ENCODE results near the gene GPC6. TPM values are rescaled to one million over a fixed set of nuclear protein-coding genes. Genes with fewer than 3 reads are reported as not detected.

GPC6 gene
- total RNA-seq, 2 experiments from 2014 or later, result not detected

DNA sequence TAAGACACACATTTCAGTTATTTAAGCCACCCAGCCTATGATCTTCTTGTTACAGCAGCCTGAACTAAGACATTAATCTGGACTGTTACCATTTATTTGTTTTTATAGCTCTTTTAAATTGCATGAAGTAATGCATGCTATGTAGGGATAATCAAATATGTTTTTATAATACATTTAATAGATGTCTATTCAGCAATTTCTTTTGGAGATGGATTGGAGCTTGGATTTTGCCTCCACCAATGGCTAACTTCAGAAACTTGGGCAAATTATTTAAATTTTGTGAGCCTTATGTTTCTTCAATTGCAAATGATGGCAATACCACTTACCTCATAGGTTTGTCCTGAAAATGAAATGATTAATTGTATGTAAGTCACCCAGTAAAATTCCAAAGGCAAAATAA is 288.7 kb downstream of the GPC6 start:
- CTCF ChIA-PET (ENCODE audit: unreplicated experiment), result no interaction called here
- H3K9me3 ChIP-seq (ENCODE audit: low read length), result no peaks in the 10 kb centered on the region
- no peak overlapping the region for H3K4me3 ChIP-seq (ENCODE audit: low read depth, low read length, poor library complexity, severe bottlenecking)
- no peak overlapping the region for H3K4me2 ChIP-seq (ENCODE audit: low read length)
- H3K4me1 ChIP-seq (ENCODE audit: insufficient read depth, low read length, poor library complexity, severe bottlenecking), result no peaks in the 10 kb centered on the region
- DNase-seq (ENCODE audit: low spot score), result no peak
- intact Hi-C loops (cut with micrococcal nuclease; ENCODE audit: unreplicated experiment), result no loop called here
- no peaks in the 10 kb centered on the region for H4K20me1 ChIP-seq (ENCODE audit: insufficient read depth, low read length)
- POLR2A ChIA-PET, result no interaction called here
- H3K36me3 ChIP-seq (ENCODE audit: insufficient read depth, low read length), result no peaks in the 10 kb centered on the region
- H3K79me2 ChIP-seq (ENCODE audit: insufficient read depth, low read depth, low read length), result no peaks in the 10 kb centered on the region
- no peak overlapping the region for H3K27ac ChIP-seq (ENCODE audit: low read depth, low read length, poor library complexity, severe bottlenecking)
- BruUV-seq (replicated peaks), result no TSS peak
- H2AFZ ChIP-seq (ENCODE audit: low read length), result no peak overlapping the region
- no peak for TF ChIP-seq EZH2phosphoT487 (IDR thresholded peaks at IDR 0.05; ENCODE audit: borderline replicate concordance, low read depth, low read length)
- no peak for TF ChIP-seq CTCF (conservative IDR thresholded peaks at IDR 0.05; ENCODE audit: low read length)
- no peaks in the 10 kb centered on the region for H3K9me2 ChIP-seq (ENCODE audit: insufficient read depth, low read length)

DNA sequence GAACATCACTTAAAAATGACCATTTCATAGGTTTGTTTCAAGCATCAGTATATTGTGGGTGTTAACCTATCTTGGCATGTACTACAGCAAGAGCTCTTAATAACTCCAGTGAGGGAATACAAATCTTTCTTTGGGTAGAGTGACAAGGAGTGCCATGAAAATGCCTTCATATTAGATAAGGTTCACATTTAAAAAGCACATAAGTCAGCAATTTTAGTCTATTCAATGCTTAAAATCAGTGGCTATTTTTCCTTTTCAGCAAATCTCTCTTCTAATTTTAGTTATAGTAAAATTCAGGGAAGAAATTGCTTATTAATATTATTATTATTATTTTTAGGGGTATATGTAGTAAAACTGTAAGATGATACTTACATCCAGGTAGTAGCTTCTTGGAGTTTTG is 291.1 kb downstream of the GPC6 start:
- H3K9me2 ChIP-seq (ENCODE audit: insufficient read depth, low read length), result no peaks in the 10 kb centered on the region
- no peaks in the 10 kb centered on the region for H3K36me3 ChIP-seq (ENCODE audit: insufficient read depth, low read length)
- no peaks in the 10 kb centered on the region for H3K9me3 ChIP-seq (ENCODE audit: low read length)
- no peaks in the 10 kb centered on the region for H3K4me1 ChIP-seq (ENCODE audit: insufficient read depth, low read length, poor library complexity, severe bottlenecking)
- ChIA-PET POLR2A (no interaction called here), CTCF (ENCODE audit: unreplicated experiment) (no interaction called here)
- BruUV-seq (replicated peaks), result no TSS peak
- H4K20me1 ChIP-seq (ENCODE audit: insufficient read depth, low read length), result no peaks in the 10 kb centered on the region
- no peak overlapping the region for H2AFZ ChIP-seq (ENCODE audit: low read length)
- TF ChIP-seq EZH2phosphoT487 (IDR thresholded peaks at IDR 0.05; ENCODE audit: borderline replicate concordance, low read depth, low read length) (no peak), CTCF (conservative IDR thresholded peaks at IDR 0.05; ENCODE audit: low read length) (no peak)
- DNase-seq (ENCODE audit: low spot score), result no peak
- no peaks in the 10 kb centered on the region for H3K79me2 ChIP-seq (ENCODE audit: insufficient read depth, low read depth, low read length)
- H3K4me2 ChIP-seq (ENCODE audit: low read length), result no peak overlapping the region
- H3K4me3 ChIP-seq (ENCODE audit: low read depth, low read length, poor library complexity, severe bottlenecking), result no peak overlapping the region
- intact Hi-C loops (cut with micrococcal nuclease; ENCODE audit: unreplicated experiment), result no loop called here
- no peak overlapping the region for H3K27ac ChIP-seq (ENCODE audit: low read depth, low read length, poor library complexity, severe bottlenecking)

GRCh38 chr13:93521307-93521706 is 294.7 kb downstream of the GPC6 start:
- no peak overlapping the region for H3K4me2 ChIP-seq (ENCODE audit: low read length)
- H3K27ac ChIP-seq (ENCODE audit: low read depth, low read length, poor library complexity, severe bottlenecking), result no peak overlapping the region
- H4K20me1 ChIP-seq (ENCODE audit: insufficient read depth, low read length), result no peaks in the 10 kb centered on the region
- no peaks in the 10 kb centered on the region for H3K36me3 ChIP-seq (ENCODE audit: insufficient read depth, low read length)
- ChIA-PET CTCF (ENCODE audit: unreplicated experiment) (no interaction called here), POLR2A (no interaction called here)
- no peak for DNase-seq (ENCODE audit: low spot score)
- intact Hi-C loops (cut with micrococcal nuclease; ENCODE audit: unreplicated experiment), result no loop called here
- no peaks in the 10 kb centered on the region for H3K9me3 ChIP-seq (ENCODE audit: low read length)
- no peaks in the 10 kb centered on the region for H3K4me1 ChIP-seq (ENCODE audit: insufficient read depth, low read length, poor library complexity, severe bottlenecking)
- H3K4me3 ChIP-seq (ENCODE audit: low read depth, low read length, poor library complexity, severe bottlenecking), result no peak overlapping the region
- TF ChIP-seq CTCF (conservative IDR thresholded peaks at IDR 0.05; ENCODE audit: low read length) (no peak), EZH2phosphoT487 (IDR thresholded peaks at IDR 0.05; ENCODE audit: borderline replicate concordance, low read depth, low read length) (no peak)
- H2AFZ ChIP-seq (ENCODE audit: low read length), result no peak overlapping the region
- no TSS peak for BruUV-seq (replicated peaks)
- no peaks in the 10 kb centered on the region for H3K9me2 ChIP-seq (ENCODE audit: insufficient read depth, low read length)
- H3K79me2 ChIP-seq (ENCODE audit: insufficient read depth, low read depth, low read length), result no peaks in the 10 kb centered on the region

Data from OCI-LY7 (cell line).